HCT116 (cell line): ENCODE measurements around the gene DRAXIN. TPM values are rescaled to one million over a fixed set of nuclear protein-coding genes. Genes with fewer than 3 reads are reported as not detected.

Experiments
- ATAC-seq: fragments of 200-7000 bp; cut with Tn5 transposase; 2 replicates; pipeline ENCODE4 v1.9.1; 2020; ENCODE audit warnings: mild to moderate bottlenecking, moderate library complexity
- BruUV-seq: library from RNA; stranded (reverse); fragments of 400-500 nt; replicated peaks from 2 replicates; lab custom pipeline; 2021; lab: Mats Ljungman, UMichigan
- CTCF ChIA-PET: fragments of 300-600 bp; sonication (Branson Sonifier 250); formaldehyde crosslinking; loops from one replicate; lab custom pipeline; 2021; ENCODE audit warnings: antibody characterized with exemption; lab: Charles Lee
- POLR2A ChIA-PET: fragments of 300-600, 350-600 bp; sonication (Branson Sonifier 250); formaldehyde crosslinking; loops from one replicate; lab custom pipeline; 2021; ENCODE audit warnings: antibody characterized with exemption; lab: Charles Lee
- RAD21 ChIA-PET, 2 experiments: fragments of 300-600 bp; sonication (Branson Sonifier 250); formaldehyde crosslinking; loops; one replicate each; lab custom pipeline; 2023; ENCODE audit warnings: low total read pairs in 2 of 2; ENCODE audit not compliant: uncharacterized antibody in 2 of 2, unreplicated experiment in 2 of 2, low non-redundant PET in 1 of 2; lab: Charles Lee
- DNase-seq: peaks from one replicate; pipeline ENCODE4 v3.0.0-alpha.2; 2010; ENCODE audit warnings: low read depth, low spot score
- H2AFZ ChIP-seq: fragments of 200-600 bp; shearing (Covaris generic), sonication (generic); 2 replicates; pipeline ENCODE4 v1.6.1; 2017; ENCODE audit warnings: low read depth, mixed run types, mixed read lengths, antibody characterized with exemption, low read length; ENCODE audit not compliant: poor library complexity, severe bottlenecking
- H3K27ac ChIP-seq: 2 replicates; pipeline ENCODE4 v1.5.1; 2012; ENCODE audit warnings: low read depth, low read length
- H3K27me3 ChIP-seq: fragments of 200-600 bp; sonication (generic); 2 replicates; pipeline ENCODE4 v1.6.1; 2016; ENCODE audit warnings: mixed run types, low read length, mixed read lengths; ENCODE audit not compliant: insufficient read depth
- H3K36me3 ChIP-seq, 2 experiments: fragments of 200-500 bp in 1 of 2; fragments of 200-600 bp in 1 of 2; sonication (Bioruptor generic) in 1 of 2; sonication (generic) in 1 of 2; 2 replicates each; pipeline versions ENCODE4 v1.5.1 to v1.6.1; 2014 to 2016; ENCODE audit warnings: low read length in 2 of 2, inconsistent platforms in 1 of 2, mixed read lengths in 1 of 2, mixed run types in 1 of 2; ENCODE audit not compliant: insufficient read depth in 2 of 2, control insufficient read depth in 1 of 2
- H3K4me1 ChIP-seq, 2 experiments: fragments of 200-600 bp in 1 of 2; sonication (generic) in 1 of 2; 2 replicates each; pipeline versions ENCODE4 v1.5.1 to v1.6.1; 2012 to 2017; ENCODE audit warnings: low read length in 2 of 2, inconsistent platforms in 1 of 2, mild to moderate bottlenecking in 1 of 2, mixed read lengths in 1 of 2, mixed run types in 1 of 2, moderate library complexity in 1 of 2; ENCODE audit not compliant: insufficient read depth in 2 of 2, control insufficient read depth in 1 of 2
- H3K4me2 ChIP-seq: fragments of 200-600 bp; sonication (generic); 2 replicates; pipeline ENCODE4 v1.6.1; 2017; ENCODE audit warnings: mixed run types, low read length, mixed read lengths
- H3K4me3 ChIP-seq, 2 experiments: fragments of 200-600 bp in 1 of 2; sonication (generic) in 1 of 2; replicated peaks in 1 of 2; 2 replicates each; pipeline ENCODE4 v1.5.1; 2011 to 2016; ENCODE audit warnings: low read length in 2 of 2, control low read depth in 1 of 2, low read depth in 1 of 2, mild to moderate bottlenecking in 1 of 2, mixed read lengths in 1 of 2, mixed run types in 1 of 2
- H3K79me2 ChIP-seq: fragments of 200-600 bp; sonication (generic); 2 replicates; pipeline ENCODE4 v1.6.1; 2017; ENCODE audit warnings: mild to moderate bottlenecking, mixed run types, low read length, moderate library complexity, mixed read lengths; ENCODE audit not compliant: insufficient read depth
- H3K9ac ChIP-seq: fragments of 200-600 bp; sonication (generic); 2 replicates; pipeline ENCODE4 v1.6.1; 2016; ENCODE audit warnings: low read length, mixed read lengths
- H3K9me2 ChIP-seq: fragments of 200-600 bp; sonication (generic), shearing (Covaris generic); 2 replicates; pipeline ENCODE4 v1.6.1; 2017; ENCODE audit warnings: mixed run types, mild to moderate bottlenecking, moderate library complexity; ENCODE audit not compliant: insufficient read depth
- H3K9me3 ChIP-seq, 2 experiments: fragments of 200-500 bp in 1 of 2; fragments of 200-600 bp in 1 of 2; sonication (Bioruptor generic) in 1 of 2; sonication (generic) in 1 of 2; 2 replicates each; pipeline ENCODE4 v1.6.1; 2014 to 2017; ENCODE audit warnings: low read length in 2 of 2, mixed read lengths in 2 of 2, inconsistent platforms in 1 of 2, low read depth in 1 of 2, mild to moderate bottlenecking in 1 of 2, mixed run types in 1 of 2, moderate library complexity in 1 of 2; ENCODE audit not compliant: control insufficient read depth in 1 of 2, insufficient read depth in 1 of 2
- H4K20me1 ChIP-seq: fragments of 200-600 bp; sonication (generic), shearing (Covaris generic); 2 replicates; pipeline ENCODE4 v1.6.1; 2017; ENCODE audit warnings: mixed run types, mild to moderate bottlenecking, moderate library complexity; ENCODE audit not compliant: insufficient read depth
- CBX3 ChIP-seq: IDR thresholded peaks from 2 replicates; pipeline ENCODE4 v1.6.1; 2012; ENCODE audit warnings: low read depth
- CTCF ChIP-seq, 3 experiments: fragments of 200-600 bp in 1 of 3; sonication (generic) in 1 of 3; IDR thresholded peaks in 2 of 3; conservative IDR thresholded peaks in 1 of 3; 2 replicates each; pipeline ENCODE4 v1.5.1; 2012 to 2017; ENCODE audit warnings: low read depth in 2 of 3, low read length in 2 of 3, antibody characterized with exemption in 1 of 3, borderline replicate concordance in 1 of 3, control low read depth in 1 of 3, mild to moderate bottlenecking in 1 of 3, mixed read lengths in 1 of 3, mixed run types in 1 of 3, moderate library complexity in 1 of 3; ENCODE audit not compliant: insufficient read depth in 1 of 3
- EGR1 ChIP-seq: IDR thresholded peaks from 2 replicates; pipeline ENCODE4 v1.6.1; 2012; ENCODE audit warnings: low read depth
- POLR2A ChIP-seq: IDR thresholded peaks from 2 replicates; pipeline ENCODE4 v1.7.0; 2011; ENCODE audit warnings: borderline replicate concordance; ENCODE audit not compliant: insufficient read depth, insufficient read length; ENCODE audit errors: extremely low read depth
- RAD21 ChIP-seq: IDR thresholded peaks from 2 replicates; pipeline ENCODE4 v1.6.1; 2012; ENCODE audit warnings: low read depth, mild to moderate bottlenecking
- ZFX ChIP-seq: fragments of 450-650 bp; IDR thresholded peaks from 2 replicates; pipeline ENCODE4 v1.6.1; 2017
- intact Hi-C: fragments of 100-400 bp; cut with micrococcal nuclease; formaldehyde crosslinking; loops from 2 replicates; pipeline ENCODE4 v1.10.0; 2022
- total RNA-seq: library from RNA; stranded (reverse); gene quantifications from one replicate; pipeline ENCODE4 v1.2.1, GENCODE V29; 2021; ENCODE audit not compliant: unreplicated experiment
- TF ChIP-seq, protein P1 (sequence below): IDR thresholded peaks from 2 replicates; pipeline ENCODE4 v1.6.1; 2011; ENCODE audit warnings: mild to moderate bottlenecking, low read length, moderate library complexity; ENCODE audit not compliant: insufficient replicate concordance; ENCODE audit errors: extremely low read depth

DRAXIN gene
- total RNA-seq, 1 experiment from 2014 or later = 0.47 TPM

DNA sequence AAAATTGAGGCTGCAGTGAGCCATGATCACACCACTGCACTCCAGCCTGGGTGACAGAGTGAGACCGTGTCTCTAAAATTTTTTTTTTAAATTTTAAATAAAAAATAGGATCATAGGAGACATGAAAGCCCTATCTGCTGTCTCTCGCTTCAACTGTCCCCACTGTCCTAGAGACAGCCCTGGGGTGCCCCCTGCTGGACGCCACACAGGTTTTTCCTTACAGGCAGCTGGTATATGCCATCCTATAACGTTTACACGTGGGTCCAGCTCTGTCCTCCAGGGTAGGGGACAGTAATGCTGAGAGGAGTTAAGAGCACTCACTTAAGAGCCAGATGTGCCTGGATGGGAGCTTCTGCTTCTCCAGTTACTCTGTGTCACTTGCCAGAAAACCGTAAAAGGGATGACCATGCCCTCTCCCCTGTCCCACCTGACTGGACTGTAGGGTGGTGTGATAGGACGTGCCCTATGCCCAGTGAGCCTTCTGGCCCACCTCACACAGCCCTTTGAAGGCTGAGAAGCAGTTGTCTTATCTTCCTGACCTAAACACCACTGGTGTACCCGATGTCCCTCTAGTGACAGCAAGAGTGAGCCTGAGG lies 45.7 kb upstream of the DRAXIN start:
- Histone ChIP-seq H2AFZ (no peak overlapping the region), H3K9ac (no peak overlapping the region), H3K4me2 (no peak overlapping the region), H4K20me1 (no peaks in the 10 kb centered on the region), H3K4me3 (no peak overlapping the region), H3K27ac (no peak overlapping the region), H3K27me3 (no peaks in the 10 kb centered on the region), H3K9me3 (no peaks in the 10 kb centered on the region), H3K4me1 (peaks cover 2 to 14% of the 10 kb centered on the region in 2 experiments; a peak in 3 of 4 replicates), H3K36me3 (no peaks in the 10 kb centered on the region), H3K9me2 (no peaks in the 10 kb centered on the region), H3K79me2 (no peaks in the 10 kb centered on the region)
- ChIA-PET RAD21 (interaction anchor here (0.6 to 1.3 kb wide), 4 partner anchors 537 to 609 kb away, joined by 3 to 9 read pairs (median 4); no protein-coding TSS in a partner anchor), POLR2A (no interaction called here), CTCF (interaction anchor here (0.6 to 2.3 kb wide), 12 partner anchors 9 to 608 kb away, joined by 3 to 29 read pairs (median 4); partner anchors contain the start of genes AGTRAP, FBXO2, FBXO44 and FBXO6)
- peak; percentile 78 for ATAC-seq
- intact Hi-C loops = loop anchor here (1.0 kb wide), 1 partner anchor 608 kb away; no protein-coding TSS in a partner anchor
- TF ChIP-seq ZFX (no peak), RAD21 (no peak), EGR1 (no peak), CBX3 (no peak), POLR2A (no peak), CTCF (IDR thresholded peaks at IDR 0.05 in 2 of 3, conservative IDR thresholded peaks at IDR 0.05 in 1 of 3; ENCODE audit: borderline replicate concordance in 1 of 3, insufficient read depth in 1 of 3, low read depth in 2 of 3, low read length in 2 of 3) (peak in 2 of 3 experiments; percentile 73 to 87; a peak in 4 of 6 replicates)
- TF ChIP-seq, protein P1, sequence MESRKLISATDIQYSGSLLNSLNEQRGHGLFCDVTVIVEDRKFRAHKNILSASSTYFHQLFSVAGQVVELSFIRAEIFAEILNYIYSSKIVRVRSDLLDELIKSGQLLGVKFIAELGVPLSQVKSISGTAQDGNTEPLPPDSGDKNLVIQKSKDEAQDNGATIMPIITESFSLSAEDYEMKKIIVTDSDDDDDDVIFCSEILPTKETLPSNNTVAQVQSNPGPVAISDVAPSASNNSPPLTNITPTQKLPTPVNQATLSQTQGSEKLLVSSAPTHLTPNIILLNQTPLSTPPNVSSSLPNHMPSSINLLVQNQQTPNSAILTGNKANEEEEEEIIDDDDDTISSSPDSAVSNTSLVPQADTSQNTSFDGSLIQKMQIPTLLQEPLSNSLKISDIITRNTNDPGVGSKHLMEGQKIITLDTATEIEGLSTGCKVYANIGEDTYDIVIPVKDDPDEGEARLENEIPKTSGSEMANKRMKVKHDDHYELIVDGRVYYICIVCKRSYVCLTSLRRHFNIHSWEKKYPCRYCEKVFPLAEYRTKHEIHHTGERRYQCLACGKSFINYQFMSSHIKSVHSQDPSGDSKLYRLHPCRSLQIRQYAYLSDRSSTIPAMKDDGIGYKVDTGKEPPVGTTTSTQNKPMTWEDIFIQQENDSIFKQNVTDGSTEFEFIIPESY = no peak
- DNase-seq = peak; percentile 62
- no TSS peak for BruUV-seq
